GM23248 (cell line): ENCODE results near the gene UBQLNL.

Experiments used
- EZH2 ChIP-seq: fragments of 200-600 bp; sonication (generic); IDR thresholded peaks from 2 replicates; pipeline ENCODE4 v1.6.1; 2018; ENCODE audit warnings: antibody characterized with exemption, mild to moderate bottlenecking; ENCODE audit not compliant: insufficient read depth, poor library complexity, severe bottlenecking
- EZH2phosphoT487 ChIP-seq: fragments of 200-600 bp; sonication (generic); IDR thresholded peaks from 2 replicates; pipeline ENCODE4 v1.6.1; 2018; ENCODE audit warnings: antibody characterized with exemption, moderate library complexity, mild to moderate bottlenecking, low read depth; ENCODE audit not compliant: insufficient read depth

GRCh38 chr11:5553343-5553742 is 36.8 kb upstream of the UBQLNL start:
- TF ChIP-seq EZH2phosphoT487 (no peak), EZH2 (no peak)
